ENCODE results near the gene TFR2. TPM values are rescaled to one million over a fixed set of nuclear protein-coding genes. Genes with fewer than 3 reads are reported as not detected.

TFR2 gene
- total RNA-seq, 4 donors from 2014 or later, result 1.6 to 2.5 TPM; not detected in 2

- Histone ChIP-seq H3K4me1 (peaks cover 0 to 23% (median 2%) of the 10 kb centered on the region in 4 donors), H3K27ac (peak overlapping the region; percentile 95 to 97 (median 96)), H3K4me3 (peak overlapping the region; percentile 73 to 91 (median 86)), H3K9me3 (no peaks in the 10 kb centered on the region), H3K36me3 (peaks cover 0 to 32% (median 0%) of the 10 kb centered on the region in 3 donors), H3K27me3 (no peaks in the 10 kb centered on the region)
- TF ChIP-seq POLR2A (IDR thresholded peaks at IDR 0.05), result no peak
- TF ChIP-seq, protein P1, sequence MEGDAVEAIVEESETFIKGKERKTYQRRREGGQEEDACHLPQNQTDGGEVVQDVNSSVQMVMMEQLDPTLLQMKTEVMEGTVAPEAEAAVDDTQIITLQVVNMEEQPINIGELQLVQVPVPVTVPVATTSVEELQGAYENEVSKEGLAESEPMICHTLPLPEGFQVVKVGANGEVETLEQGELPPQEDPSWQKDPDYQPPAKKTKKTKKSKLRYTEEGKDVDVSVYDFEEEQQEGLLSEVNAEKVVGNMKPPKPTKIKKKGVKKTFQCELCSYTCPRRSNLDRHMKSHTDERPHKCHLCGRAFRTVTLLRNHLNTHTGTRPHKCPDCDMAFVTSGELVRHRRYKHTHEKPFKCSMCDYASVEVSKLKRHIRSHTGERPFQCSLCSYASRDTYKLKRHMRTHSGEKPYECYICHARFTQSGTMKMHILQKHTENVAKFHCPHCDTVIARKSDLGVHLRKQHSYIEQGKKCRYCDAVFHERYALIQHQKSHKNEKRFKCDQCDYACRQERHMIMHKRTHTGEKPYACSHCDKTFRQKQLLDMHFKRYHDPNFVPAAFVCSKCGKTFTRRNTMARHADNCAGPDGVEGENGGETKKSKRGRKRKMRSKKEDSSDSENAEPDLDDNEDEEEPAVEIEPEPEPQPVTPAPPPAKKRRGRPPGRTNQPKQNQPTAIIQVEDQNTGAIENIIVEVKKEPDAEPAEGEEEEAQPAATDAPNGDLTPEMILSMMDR (IDR thresholded peaks at IDR 0.05), result no peak
- DNase-seq, result peak; percentile 46 to 71 (median 67)
Measured at GRCh38 chr7:100674411-100675104, 33.2 kb upstream of the TFR2 start.

DNA sequence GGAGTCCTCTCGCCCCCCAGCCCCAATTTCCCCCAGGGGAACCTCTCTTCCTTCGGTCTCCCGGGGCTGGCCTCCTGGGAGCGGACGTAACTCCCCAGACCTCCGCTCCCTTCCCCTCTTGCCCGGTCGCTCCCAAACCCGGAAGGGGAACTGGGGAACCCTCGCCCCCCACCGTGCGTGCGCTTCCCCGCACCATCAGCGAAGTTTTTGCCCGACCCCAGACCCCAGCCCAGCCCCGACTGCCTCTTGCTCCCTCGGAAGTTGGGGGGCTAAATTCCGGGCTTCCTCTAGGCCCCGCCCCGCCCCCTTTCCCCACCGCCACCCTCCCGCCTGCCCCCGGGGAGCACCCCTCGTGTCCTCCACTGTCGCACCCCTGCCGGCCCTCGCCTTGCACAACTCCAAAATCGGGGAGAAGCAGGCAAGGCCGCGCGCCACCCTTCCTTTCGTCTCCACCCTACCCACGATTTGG is 32.6 kb upstream of the TFR2 start:
- TF ChIP-seq, protein P1 (IDR thresholded peaks at IDR 0.05), result no peak
- TF ChIP-seq POLR2A (IDR thresholded peaks at IDR 0.05), result no peak
- H3K4me1 ChIP-seq, result peaks cover 0 to 22% (median 2%) of the 10 kb centered on the region in 4 donors
- H3K4me3 ChIP-seq, result peak overlapping the region; percentile 73 to 91 (median 86)
- peak in 2 of 3 donors; percentile 69 to 78 for DNase-seq
- H3K27me3 ChIP-seq, result no peaks in the 10 kb centered on the region
- H3K36me3 ChIP-seq, result peaks cover 0 to 26% (median 0%) of the 10 kb centered on the region in 3 donors
- peak overlapping the region; percentile 95 to 97 (median 96) for H3K27ac ChIP-seq
- H3K9me3 ChIP-seq, result no peaks in the 10 kb centered on the region

- Histone ChIP-seq H3K4me1 (peaks cover 0 to 22% (median 2%) of the 10 kb centered on the region in 4 donors), H3K27ac (peak within 1 kb of the TSS; percentile 95 to 97 (median 96)), H3K27me3 (no peaks in the 10 kb centered on the region), H3K36me3 (peaks cover 0 to 21% (median 0%) of the 10 kb centered on the region in 3 donors), H3K4me3 (peak within 1 kb of the TSS; percentile 73 to 91 (median 86)), H3K9me3 (no peaks in the 10 kb centered on the region)
- peak; percentile 59 to 75 for TF ChIP-seq POLR2A (IDR thresholded peaks at IDR 0.05)
- TF ChIP-seq, protein P1 (IDR thresholded peaks at IDR 0.05), result peak in 1 of 6 experiments; percentile 22
- DNase-seq, result peak; percentile 99 to 100 (median 100)
Measured at GRCh38 chr7:100673302-100673941, 32.1 kb upstream of the TFR2 start, which contains the start of gene GNB2. GNB2 (plus strand) TSS chr7:100673740; CDS start chr7:100676266, 2,526 bp downstream.

GRCh38 chr7:100671353-100672327 is 30.3 kb upstream of the TFR2 start:
- DNase-seq, result no peak

More at GRCh38 chr7:100671353-100672327, 30.3 kb upstream of the TFR2 start:
- TF ChIP-seq, protein P1 (IDR thresholded peaks at IDR 0.05), result no peak
- no peak for TF ChIP-seq POLR2A (IDR thresholded peaks at IDR 0.05)
- no peak overlapping the region for H3K27ac ChIP-seq
- no peak overlapping the region for H3K4me3 ChIP-seq
- H3K36me3 ChIP-seq, result peaks cover 0 to 3% (median 0%) of the 10 kb centered on the region in 3 donors
- no peaks in the 10 kb centered on the region for H3K27me3 ChIP-seq
- H3K9me3 ChIP-seq, result no peaks in the 10 kb centered on the region
- peaks cover 0 to 10% (median 2%) of the 10 kb centered on the region in 4 donors for H3K4me1 ChIP-seq

Data from Peyer's patch (tissue), 4 donors.